Omental fat pad (tissue), 4 donors: Measurements from ENCODE around the gene TRERF1. TPM values are rescaled to one million over a fixed set of nuclear protein-coding genes. Genes with fewer than 3 reads are reported as not detected.

ENCODE experiments used
- ATAC-seq: fragments of 150-250 bp; one replicate; pipeline ENCODE4 v1.9.1; 2016; ENCODE audit warnings: mild to moderate bottlenecking, moderate library complexity; ENCODE audit not compliant: low FRiP score
- DNase-seq: peaks from one replicate; pipeline ENCODE4 v3.0.0-alpha.2; 2019; ENCODE audit warnings: low spot score
- total RNA-seq, 4 donors: library from RNA; depleted of rRNA; stranded (reverse); fragments of >200 nt; gene quantifications; one replicate each; pipeline ENCODE4 v1.1.0, GENCODE V29; 2016
- TF ChIP-seq, protein P1 (sequence below), 3 donors: fragments of 450-650 bp; IDR thresholded peaks; one replicate each; pipeline ENCODE4 v1.5.1; 2016 to 2017; ENCODE audit warnings: antibody characterized with exemption in 3 of 3, mild to moderate bottlenecking in 3 of 3, moderate library complexity in 2 of 3

The TRERF1 gene
- total RNA-seq, 4 donors from 2014 or later = 2.0 to 10.2 (median 2.6) TPM

DNA sequence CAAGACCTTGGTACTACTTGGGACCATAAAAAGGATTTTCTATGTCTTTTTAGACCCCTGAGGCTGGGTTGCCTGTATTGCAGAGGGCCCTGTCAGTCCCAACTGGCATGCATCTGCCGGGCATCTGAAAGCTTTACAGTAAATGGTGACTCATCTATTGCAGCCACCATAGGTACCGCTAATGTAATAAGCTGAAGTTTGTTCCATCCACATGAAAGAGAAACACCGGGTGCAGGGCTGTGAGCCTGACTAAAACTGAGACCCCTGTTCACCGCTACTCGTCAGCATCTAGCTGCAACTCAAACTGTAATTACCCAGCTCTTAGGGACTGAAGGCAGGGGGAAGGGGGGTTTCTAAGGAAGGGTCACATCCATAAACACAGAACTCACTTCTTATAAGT is 49.5 kb downstream of the TRERF1 start:
- ATAC-seq (no peak), DNase-seq (no peak)
- TF ChIP-seq, protein P1, sequence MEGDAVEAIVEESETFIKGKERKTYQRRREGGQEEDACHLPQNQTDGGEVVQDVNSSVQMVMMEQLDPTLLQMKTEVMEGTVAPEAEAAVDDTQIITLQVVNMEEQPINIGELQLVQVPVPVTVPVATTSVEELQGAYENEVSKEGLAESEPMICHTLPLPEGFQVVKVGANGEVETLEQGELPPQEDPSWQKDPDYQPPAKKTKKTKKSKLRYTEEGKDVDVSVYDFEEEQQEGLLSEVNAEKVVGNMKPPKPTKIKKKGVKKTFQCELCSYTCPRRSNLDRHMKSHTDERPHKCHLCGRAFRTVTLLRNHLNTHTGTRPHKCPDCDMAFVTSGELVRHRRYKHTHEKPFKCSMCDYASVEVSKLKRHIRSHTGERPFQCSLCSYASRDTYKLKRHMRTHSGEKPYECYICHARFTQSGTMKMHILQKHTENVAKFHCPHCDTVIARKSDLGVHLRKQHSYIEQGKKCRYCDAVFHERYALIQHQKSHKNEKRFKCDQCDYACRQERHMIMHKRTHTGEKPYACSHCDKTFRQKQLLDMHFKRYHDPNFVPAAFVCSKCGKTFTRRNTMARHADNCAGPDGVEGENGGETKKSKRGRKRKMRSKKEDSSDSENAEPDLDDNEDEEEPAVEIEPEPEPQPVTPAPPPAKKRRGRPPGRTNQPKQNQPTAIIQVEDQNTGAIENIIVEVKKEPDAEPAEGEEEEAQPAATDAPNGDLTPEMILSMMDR (IDR thresholded peaks at IDR 0.05) = no peak

DNA sequence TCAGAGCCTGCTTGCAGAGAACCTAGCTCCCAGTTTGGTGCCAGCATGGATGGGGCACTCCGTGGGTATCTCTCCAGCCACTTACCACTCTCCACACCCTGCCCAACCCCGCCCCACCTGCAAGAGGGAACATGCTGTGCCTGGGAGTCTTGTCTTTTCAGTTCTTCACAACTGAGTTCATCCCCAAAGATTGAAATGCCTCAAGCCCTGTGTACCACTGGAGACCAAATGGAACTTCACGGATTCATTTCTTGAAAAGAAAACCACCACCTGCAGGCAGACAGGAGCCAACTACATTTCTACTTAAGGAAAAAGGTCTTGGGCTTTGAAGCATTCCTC is 50.1 kb downstream of the TRERF1 start:
- TF ChIP-seq, protein P1 (IDR thresholded peaks at IDR 0.05) = no peak
- DNase-seq = no peak
- no peak for ATAC-seq

DNA sequence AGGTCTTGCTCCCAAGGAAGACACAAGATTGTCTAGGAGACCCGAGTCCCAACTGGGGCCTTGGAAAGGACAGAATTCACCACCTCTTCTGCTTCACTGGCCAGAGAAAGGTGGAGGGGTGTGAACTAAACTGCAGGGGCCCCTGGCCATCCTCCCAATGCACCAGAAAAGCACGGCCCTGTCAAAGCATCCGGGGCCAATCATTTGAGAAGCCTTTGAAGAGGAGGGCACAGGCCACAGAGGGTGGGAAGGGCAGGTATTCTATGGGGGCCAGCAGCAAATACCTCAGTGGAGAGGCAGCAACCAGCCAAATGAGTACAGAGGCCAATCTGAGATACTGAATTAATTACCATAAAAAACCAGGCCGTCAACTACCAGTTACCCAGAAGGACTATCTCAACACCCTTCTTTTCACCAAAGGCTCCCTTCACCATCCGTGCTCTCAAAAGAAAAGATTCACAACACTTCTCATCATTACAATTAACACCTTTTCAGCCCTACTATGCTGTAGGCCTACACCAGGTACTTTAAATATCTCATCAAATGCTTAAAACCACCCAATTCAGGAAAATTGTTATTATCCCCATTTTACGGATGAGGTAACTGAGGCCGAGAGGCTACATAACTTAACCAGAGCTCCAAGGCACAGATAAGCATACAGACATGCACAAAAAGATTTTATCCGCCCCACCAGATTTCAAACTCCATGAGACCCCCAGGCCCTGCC is 50.7 kb downstream of the TRERF1 start:
- TF ChIP-seq, protein P1 (IDR thresholded peaks at IDR 0.05) = no peak
- ATAC-seq = no peak
- DNase-seq = no peak

DNA sequence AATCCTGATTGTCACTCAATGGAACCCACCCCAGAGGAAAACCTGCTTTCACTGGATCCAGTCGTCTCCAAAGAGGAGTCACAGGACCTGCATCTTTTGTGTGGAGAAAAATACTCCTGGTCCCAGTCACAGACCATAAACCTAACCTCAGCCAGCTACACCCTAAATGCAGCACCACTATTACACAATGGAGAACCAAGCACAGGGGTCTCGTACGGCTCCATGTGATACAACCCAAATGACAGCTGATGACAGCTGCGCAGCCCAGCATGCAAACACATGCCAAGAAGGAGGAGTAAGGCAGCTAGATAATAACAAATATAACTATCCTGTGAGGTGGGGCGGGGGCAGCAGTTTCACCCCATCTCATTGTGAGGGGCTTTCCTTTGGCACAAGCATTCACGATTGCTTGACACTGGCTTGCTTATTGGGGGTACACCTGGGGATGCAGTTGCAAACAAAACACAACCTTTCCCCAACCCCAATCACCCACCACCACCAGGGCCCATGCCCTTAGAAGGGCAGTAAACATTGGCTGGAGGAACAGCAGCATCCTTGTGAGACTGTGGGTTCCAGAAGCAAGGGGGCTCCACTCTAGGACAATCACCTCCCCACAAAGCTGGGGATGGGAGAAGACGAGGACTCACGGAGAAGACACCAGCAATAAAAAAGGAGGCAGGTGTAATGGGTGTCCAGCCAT is 51.5 kb downstream of the TRERF1 start:
- no peak for DNase-seq
- TF ChIP-seq, protein P1 (IDR thresholded peaks at IDR 0.05) = no peak
- no peak for ATAC-seq

DNA sequence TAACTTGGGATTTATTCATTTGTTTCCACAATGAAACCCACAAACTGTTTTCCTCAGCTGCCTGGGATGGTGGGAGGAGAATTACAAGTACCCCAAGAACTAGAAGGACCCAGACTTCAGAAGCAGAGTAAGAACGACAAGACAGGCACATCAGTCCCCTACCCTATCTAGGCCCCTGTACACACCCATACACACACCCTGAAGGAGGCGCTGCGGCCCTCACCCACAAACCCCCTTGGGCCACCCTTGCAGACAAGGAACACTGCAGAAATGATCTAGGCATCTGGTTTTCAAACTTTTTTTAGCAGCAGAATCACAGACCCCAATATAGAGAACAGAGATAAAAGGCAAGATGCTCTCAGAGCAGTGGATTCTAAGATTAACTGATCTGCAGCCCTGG is 55.0 kb downstream of the TRERF1 start:
- TF ChIP-seq, protein P1 (IDR thresholded peaks at IDR 0.05) = no peak
- DNase-seq = no peak
- no peak for ATAC-seq

DNA sequence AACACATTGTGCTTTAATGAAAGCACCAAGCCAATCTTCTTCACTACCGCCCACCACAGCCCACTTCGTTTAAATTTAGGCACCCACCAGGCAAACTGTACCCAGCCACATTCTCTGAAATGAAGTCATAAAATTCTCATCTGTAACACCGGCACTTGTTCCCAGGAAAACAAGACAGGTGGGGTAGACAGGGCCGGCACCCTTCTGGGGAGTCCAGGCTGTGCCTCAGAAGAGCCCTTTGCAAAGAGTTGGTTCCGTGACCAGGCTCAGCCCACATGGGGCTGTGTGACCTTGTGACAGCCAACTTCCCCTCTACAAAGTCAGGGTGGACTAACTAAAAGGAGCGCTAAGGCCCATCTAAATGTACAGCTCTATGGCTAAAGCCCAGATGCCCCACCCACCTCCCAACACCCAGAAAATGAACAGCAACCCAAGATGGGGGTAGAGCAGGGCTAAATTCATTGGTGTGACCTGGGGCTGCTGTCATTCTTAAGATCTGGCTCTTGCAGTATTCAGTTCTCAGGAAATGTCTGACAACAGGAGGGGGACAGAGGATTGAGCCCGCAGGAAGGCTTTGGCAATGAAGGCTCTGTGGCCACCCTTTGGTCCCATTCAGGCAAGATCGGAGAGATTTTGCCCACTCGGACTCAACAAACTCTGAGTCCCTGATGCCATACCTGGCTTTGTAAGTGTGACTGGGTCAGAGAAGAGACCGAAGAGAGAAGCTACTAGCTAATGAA is 56.7 kb downstream of the TRERF1 start:
- TF ChIP-seq, protein P1 (IDR thresholded peaks at IDR 0.05) = no peak
- DNase-seq = no peak
- no peak for ATAC-seq
